Gastroesophageal sphincter (tissue), 3 donors: ENCODE data around the gene BCAS3.

Source experiments
- CTCF ChIP-seq, 4 experiments: fragments of 200-600 bp in 2 of 4; fragments of 450-650 bp in 2 of 4; sonication (generic) in 1 of 4; IDR thresholded peaks; one replicate each; pipeline ENCODE4 v1.5.1; 2017 to 2019; ENCODE audit warnings: antibody characterized with exemption in 4 of 4, mild to moderate bottlenecking in 2 of 4, moderate library complexity in 2 of 4
- EP300 ChIP-seq: sonication (generic); formaldehyde crosslinking; IDR thresholded peaks from one replicate; pipeline ENCODE4 v1.6.1; 2017; ENCODE audit warnings: antibody characterized with exemption, mild to moderate bottlenecking
- POLR2A ChIP-seq, 2 donors: fragments of 450-650 bp; IDR thresholded peaks; one replicate each; pipeline ENCODE4 v1.6.1; 2017; ENCODE audit warnings: antibody characterized with exemption in 2 of 2, mild to moderate bottlenecking in 2 of 2, moderate library complexity in 1 of 2
- POLR2AphosphoS5 ChIP-seq: sonication (generic); formaldehyde crosslinking; IDR thresholded peaks from one replicate; pipeline ENCODE4 v1.6.1; 2017; ENCODE audit warnings: antibody characterized with exemption

DNA sequence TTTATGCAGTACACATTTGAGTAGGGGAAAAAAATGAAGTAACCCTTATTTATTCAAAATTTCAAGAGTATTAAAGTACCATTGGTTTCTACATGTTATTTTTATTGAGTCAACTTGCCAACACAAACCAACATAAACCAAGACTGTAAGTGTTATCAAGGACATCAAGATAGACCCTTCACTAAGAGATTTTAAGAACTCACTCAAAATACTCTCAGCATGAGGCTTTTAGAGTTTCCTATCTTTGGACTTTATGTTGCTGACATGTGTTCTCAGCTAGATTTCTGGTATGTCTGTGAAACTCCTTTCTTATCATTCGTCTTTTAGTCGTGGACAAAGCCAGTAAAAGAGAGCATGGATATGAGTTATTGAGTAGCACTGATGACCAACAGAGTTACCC lies 509.4 kb downstream of the BCAS3 start:
- TF ChIP-seq CTCF (IDR thresholded peaks at IDR 0.05) (no peak), POLR2A (IDR thresholded peaks at IDR 0.05) (no peak), EP300 (no peak), POLR2AphosphoS5 (no peak)
